ENCODE measurements around the gene CDCA4. TPM values are rescaled to one million over a fixed set of nuclear protein-coding genes. Genes with fewer than 3 reads are reported as not detected.

CDCA4 gene
- total RNA-seq, 1 donor from 2014 or later = 64.6 TPM

DNA sequence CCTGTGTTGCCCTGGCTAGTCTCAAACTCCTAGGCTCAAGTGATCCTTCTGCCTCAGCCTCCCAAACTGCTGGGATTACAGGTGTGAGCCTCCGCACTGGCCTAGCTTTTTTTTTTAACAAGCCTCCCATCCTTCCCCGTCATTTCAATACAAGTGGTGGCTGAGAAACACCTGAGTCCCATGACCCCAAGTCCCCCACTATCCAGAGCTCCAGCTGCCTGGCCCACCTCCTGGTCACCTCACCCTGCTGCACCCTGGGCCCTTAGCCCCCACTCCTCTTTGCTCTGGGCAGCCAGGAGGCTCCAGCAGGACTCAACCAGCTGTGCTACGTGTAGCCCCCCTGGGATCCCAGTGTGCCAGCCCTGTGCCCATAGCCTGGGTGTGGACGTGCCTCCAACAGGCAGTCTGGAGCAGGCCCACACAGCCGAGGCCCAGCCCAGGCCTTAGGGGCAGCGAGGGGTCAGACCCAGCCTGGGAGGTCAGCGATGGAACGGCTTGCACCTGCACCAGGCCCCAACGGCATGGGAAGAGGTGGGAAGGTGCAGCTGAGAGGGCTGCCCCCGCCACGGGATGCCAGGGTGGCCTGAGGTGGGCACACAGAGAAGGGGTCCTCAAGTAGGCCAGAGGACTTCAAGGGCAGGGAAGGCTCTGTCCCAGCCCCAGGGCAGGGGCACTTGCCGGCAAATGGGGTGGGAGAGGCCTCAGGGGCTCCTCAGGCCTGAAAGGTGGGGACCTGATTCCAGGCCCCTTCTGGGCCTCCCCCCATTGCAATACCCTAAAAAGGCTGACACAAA is 49.2 kb downstream of the CDCA4 start:
- intact Hi-C loops (cut with micrococcal nuclease) = no loop called here
- no peaks in the 10 kb centered on the region for H3K9me3 Mint-ChIP-seq
- no peak overlapping the region for H3K4me3 Mint-ChIP-seq
- H3K36me3 Mint-ChIP-seq (ENCODE audit: low read depth) = no peaks in the 10 kb centered on the region
- peaks cover 4% of the 10 kb centered on the region for H3K4me1 Mint-ChIP-seq
- no peak overlapping the region for H3K27ac Mint-ChIP-seq
- DNase-seq = no peak
- H3K27me3 Mint-ChIP-seq = peaks cover 11% of the 10 kb centered on the region

DNA sequence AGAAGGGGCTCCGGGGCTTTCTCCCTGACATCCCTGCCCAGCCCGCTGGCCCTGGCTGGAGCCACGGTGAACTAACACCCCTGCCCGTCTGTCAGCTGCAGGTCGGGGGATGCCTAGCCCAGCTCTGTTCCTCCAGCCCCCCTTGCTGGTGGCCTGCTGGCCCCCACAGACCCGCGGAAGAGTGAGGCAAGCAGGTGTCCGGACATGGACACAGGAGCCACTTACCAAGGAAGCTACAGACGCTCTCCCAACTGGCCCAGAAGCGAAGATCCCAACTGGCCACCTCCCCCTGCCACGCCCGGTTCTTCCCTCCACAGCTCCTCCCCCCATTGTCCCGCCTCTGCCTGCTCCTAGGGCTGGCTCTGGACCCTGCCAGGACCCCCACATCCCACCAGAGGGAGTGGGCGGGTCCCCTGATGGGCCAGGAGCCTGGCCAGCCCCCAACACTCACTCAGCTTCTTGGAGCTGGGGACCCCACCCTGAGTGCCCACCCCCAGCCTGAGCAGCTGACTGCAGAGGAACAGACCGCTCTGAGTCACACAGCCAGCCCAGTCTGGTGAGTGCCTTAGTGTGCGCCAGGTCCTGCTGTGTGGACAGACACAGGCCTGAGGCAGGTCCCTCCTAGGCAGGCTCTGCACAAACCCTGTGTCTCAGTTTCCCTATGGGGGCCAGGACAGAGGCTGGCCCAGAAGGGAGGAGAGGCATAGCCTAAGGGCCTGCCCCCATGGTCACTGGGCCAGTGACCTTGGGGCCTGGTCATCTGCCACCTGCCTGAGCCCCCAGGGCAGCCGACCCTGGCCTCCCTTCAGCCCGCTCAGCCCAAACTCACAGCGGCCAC is 50.4 kb downstream of the CDCA4 start:
- Mint-ChIP-seq H3K27ac (no peak overlapping the region), H3K27me3 (peaks cover 8% of the 10 kb centered on the region), H3K36me3 (ENCODE audit: low read depth) (no peaks in the 10 kb centered on the region), H3K4me3 (no peak overlapping the region), H3K4me1 (no peaks in the 10 kb centered on the region), H3K9me3 (no peaks in the 10 kb centered on the region)
- intact Hi-C loops (cut with micrococcal nuclease) = no loop called here
- DNase-seq = no peak

- H3K27me3 Mint-ChIP-seq = peaks cover 8% of the 10 kb centered on the region
- no peak for DNase-seq
- no peaks in the 10 kb centered on the region for H3K9me3 Mint-ChIP-seq
- H3K4me1 Mint-ChIP-seq = no peaks in the 10 kb centered on the region
- no peaks in the 10 kb centered on the region for H3K36me3 Mint-ChIP-seq (ENCODE audit: low read depth)
- H3K27ac Mint-ChIP-seq = no peak overlapping the region
- intact Hi-C loops (cut with micrococcal nuclease) = no loop called here
- H3K4me3 Mint-ChIP-seq = no peak overlapping the region
Measured at GRCh38 chr14:104969741-104970230, 51.1 kb downstream of the CDCA4 start.

- Mint-ChIP-seq H3K36me3 (ENCODE audit: low read depth) (no peaks in the 10 kb centered on the region), H3K4me3 (no peak overlapping the region), H3K4me1 (no peaks in the 10 kb centered on the region), H3K27ac (no peak overlapping the region), H3K9me3 (no peaks in the 10 kb centered on the region), H3K27me3 (peaks cover 15% of the 10 kb centered on the region)
- no peak for DNase-seq
- intact Hi-C loops (cut with micrococcal nuclease) = no loop called here
Measured at GRCh38 chr14:104968541-104969401, 52.1 kb downstream of the CDCA4 start.

DNA sequence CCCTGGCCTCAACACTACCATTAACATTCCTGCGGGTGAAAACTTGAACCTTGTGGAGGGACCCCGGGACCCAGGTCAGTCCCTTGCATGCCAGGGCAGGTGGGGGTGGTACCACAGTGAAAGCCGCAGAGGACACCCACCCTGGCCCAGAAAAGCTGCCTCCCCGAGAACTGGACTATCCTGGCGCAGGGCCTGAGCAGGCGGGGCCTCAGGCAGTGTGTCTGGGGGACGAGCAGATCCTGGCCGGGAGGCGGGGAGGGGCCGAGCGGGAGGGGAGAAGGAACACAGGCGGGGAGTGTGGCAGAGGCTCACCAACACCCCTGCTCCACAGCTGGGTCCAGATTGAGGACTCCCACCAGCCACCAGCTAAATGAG is 52.7 kb downstream of the CDCA4 start:
- no peaks in the 10 kb centered on the region for H3K4me1 Mint-ChIP-seq
- intact Hi-C loops (cut with micrococcal nuclease) = no loop called here

DNA sequence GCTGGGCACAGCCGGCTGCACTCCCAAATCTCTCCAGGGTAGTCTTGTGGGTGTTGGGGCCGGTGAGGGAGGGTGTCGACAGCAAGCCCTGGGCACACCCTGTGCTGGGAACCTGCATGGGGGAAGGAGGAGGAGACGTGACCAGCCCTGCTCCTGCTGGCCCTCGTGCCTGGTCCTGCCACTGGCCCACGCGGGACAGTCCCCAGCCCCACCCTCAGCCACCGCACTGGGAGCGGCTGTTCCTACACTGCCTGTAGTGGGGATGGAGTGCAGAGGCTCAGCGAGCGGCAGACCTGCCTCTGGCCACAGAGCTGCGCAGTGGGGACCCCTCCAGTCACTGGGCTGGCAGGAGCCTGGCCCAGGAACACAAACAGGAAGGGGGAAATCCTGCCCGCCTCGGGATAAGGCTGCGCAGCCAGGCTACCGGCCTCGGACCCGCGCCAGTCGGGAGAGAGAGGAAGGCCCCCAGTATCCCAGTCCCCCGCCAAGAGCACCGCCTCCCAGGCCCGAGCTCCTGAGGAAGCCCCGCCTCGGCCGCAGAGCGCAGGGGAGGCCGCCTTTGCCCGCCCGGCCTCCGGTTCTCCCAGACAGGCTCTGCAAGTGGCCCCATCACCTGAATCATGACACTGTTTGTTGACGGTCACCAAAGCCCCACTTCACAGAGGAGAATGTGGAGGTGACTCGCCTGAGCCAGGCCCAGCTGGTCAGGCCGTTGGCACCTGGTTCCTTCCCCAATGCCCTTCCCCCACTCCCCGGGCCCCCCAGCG is 53.3 kb downstream of the CDCA4 start:
- H3K4me1 Mint-ChIP-seq = no peaks in the 10 kb centered on the region
- no peak for DNase-seq
- no peaks in the 10 kb centered on the region for H3K9me3 Mint-ChIP-seq
- intact Hi-C loops (cut with micrococcal nuclease) = no loop called here
- no peak overlapping the region for H3K27ac Mint-ChIP-seq
- H3K4me3 Mint-ChIP-seq = no peak overlapping the region
- H3K27me3 Mint-ChIP-seq = peaks cover 17% of the 10 kb centered on the region
- H3K36me3 Mint-ChIP-seq (ENCODE audit: low read depth) = no peaks in the 10 kb centered on the region

More for the DNA sequence above, 52.7 kb downstream of the CDCA4 start:
- Mint-ChIP-seq H3K4me3 (no peak overlapping the region), H3K9me3 (no peaks in the 10 kb centered on the region), H3K36me3 (ENCODE audit: low read depth) (no peaks in the 10 kb centered on the region), H3K27me3 (peaks cover 15% of the 10 kb centered on the region), H3K27ac (no peak overlapping the region)
- DNase-seq = no peak

DNA sequence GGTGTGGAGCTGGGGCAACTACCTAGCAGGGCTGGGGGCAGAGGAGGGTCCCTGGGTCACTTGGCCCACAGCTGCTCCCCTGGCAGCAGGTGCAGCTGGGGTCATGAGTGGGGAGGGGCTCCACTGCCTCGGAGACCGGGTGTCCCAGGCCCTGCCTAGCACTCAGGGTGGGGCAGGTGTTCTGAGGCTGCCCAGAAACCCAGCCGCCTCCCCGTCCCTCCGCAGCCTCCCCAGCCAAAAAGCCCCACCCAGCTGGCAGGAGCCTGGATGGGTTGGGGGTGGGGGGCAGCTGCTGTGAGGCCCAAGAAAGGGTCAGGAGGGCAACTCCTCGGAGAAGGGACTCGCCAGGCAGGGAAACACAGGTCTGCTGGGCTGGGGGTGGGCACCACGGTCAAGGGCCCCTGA is 53.9 kb downstream of the CDCA4 start:
- Mint-ChIP-seq H3K4me3 (no peak overlapping the region), H3K27ac (no peak overlapping the region), H3K9me3 (no peaks in the 10 kb centered on the region), H3K36me3 (ENCODE audit: low read depth) (no peaks in the 10 kb centered on the region), H3K4me1 (no peaks in the 10 kb centered on the region), H3K27me3 (peaks cover 17% of the 10 kb centered on the region)
- intact Hi-C loops (cut with micrococcal nuclease) = no loop called here
- DNase-seq = no peak

- Mint-ChIP-seq H3K27me3 (peaks cover 17% of the 10 kb centered on the region), H3K4me3 (no peak overlapping the region), H3K9me3 (no peaks in the 10 kb centered on the region), H3K36me3 (ENCODE audit: low read depth) (no peaks in the 10 kb centered on the region), H3K27ac (no peak overlapping the region), H3K4me1 (no peaks in the 10 kb centered on the region)
- no peak for DNase-seq
- intact Hi-C loops (cut with micrococcal nuclease) = no loop called here
Measured at GRCh38 chr14:104966261-104966865, 54.5 kb downstream of the CDCA4 start.

DNA sequence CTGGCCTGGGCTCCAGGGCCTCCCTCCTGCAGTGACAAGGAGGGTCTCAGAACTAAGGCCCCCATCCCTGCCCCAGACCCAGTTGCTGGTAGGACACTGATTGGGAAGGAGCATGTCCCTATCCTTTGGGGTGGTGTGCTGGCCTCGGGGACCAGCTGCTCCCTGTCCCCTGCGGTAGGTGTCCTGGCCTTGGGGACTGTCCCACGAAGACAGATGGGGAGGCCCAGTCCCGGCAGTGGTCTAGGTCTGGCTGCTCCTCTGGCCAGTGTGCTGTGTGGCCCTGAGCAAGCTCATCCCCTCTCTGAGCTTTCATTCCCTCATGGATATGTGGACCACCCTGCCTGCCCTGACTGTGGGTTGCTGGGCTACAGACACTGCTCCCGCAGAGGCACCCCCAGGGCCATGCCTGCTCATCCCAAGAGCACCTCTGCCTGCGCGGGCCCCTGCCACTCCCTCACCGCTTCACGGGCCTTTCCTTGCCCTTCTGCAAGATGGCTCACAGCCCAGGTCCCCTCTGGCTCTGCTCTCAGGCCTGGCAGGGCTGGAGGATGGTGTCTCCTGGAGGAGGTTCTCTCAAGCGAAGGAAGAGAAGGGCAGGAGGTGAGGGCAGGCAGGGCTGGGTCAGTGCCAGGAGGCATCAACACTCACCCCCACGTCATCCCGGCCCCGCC is 55.2 kb downstream of the CDCA4 start:
- Mint-ChIP-seq H3K4me3 (no peak overlapping the region), H3K27me3 (peaks cover 17% of the 10 kb centered on the region), H3K4me1 (no peaks in the 10 kb centered on the region), H3K27ac (no peak overlapping the region), H3K9me3 (no peaks in the 10 kb centered on the region), H3K36me3 (ENCODE audit: low read depth) (no peaks in the 10 kb centered on the region)
- intact Hi-C loops (cut with micrococcal nuclease) = no loop called here
- DNase-seq = no peak

DNA sequence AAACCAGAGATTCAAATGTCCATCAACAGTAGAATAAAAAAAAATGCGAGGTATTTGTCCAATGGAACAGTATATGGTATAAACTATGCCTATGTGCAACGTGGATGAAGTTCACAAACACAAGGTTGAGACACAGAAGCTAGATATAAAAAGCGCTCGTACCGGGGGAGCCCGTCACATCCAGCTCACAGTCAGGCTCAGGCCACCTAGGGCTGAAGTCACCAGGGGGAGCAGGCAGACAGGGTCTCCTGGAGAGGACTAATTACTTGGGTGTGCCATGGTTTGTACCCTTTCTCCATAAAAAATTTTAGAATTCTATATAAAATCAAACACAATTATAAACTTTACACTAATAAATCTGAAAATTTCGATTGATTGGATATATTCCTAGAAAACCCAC is 56.3 kb downstream of the CDCA4 start:
- Mint-ChIP-seq H3K4me1 (no peaks in the 10 kb centered on the region), H3K36me3 (ENCODE audit: low read depth) (no peaks in the 10 kb centered on the region), H3K9me3 (no peaks in the 10 kb centered on the region), H3K27me3 (peaks cover 23% of the 10 kb centered on the region), H3K4me3 (no peak overlapping the region), H3K27ac (no peak overlapping the region)
- intact Hi-C loops (cut with micrococcal nuclease) = no loop called here
- DNase-seq = no peak
